ENCODE results near the gene ZNF789.

- no peak for TF ChIP-seq CTCF (IDR thresholded peaks at IDR 0.05)
- no peak for TF ChIP-seq POLR2A (IDR thresholded peaks at IDR 0.05)
Observed at GRCh38 chr7:99531354-99531765, 58.7 kb downstream of the ZNF789 start.

Measured in Peyer's patch (tissue), 4 donors.